ENCODE results near the gene LRRC1.

LRRC1 gene

GRCh38 chr6:53929041-53929820, 134.4 kb downstream of the LRRC1 start:
- ATAC-seq = no peak

GRCh38 chr6:53929821-53930120, 135.0 kb downstream of the LRRC1 start:
- ATAC-seq = no peak

GRCh38 chr6:53930330-53930729, 135.5 kb downstream of the LRRC1 start:
- no peak for ATAC-seq

GRCh38 chr6:53931086-53931485, 136.3 kb downstream of the LRRC1 start:
- ATAC-seq = no peak

GRCh38 chr6:53932516-53932915, 137.7 kb downstream of the LRRC1 start:
- ATAC-seq = no peak

- ATAC-seq = no peak
Observed at GRCh38 chr6:53934023-53934422, 139.2 kb downstream of the LRRC1 start.

- no peak for ATAC-seq
Observed at GRCh38 chr6:53937461-53937860, 142.7 kb downstream of the LRRC1 start.

- no peak for ATAC-seq
Observed at GRCh38 chr6:53938810-53939209, 144.0 kb downstream of the LRRC1 start.

- ATAC-seq = no peak
Observed at GRCh38 chr6:53939830-53940229, 145.0 kb downstream of the LRRC1 start.

GRCh38 chr6:53943395-53943794, 148.6 kb downstream of the LRRC1 start:
- ATAC-seq = no peak

GRCh38 chr6:53944091-53944490, 149.3 kb downstream of the LRRC1 start:
- no peak for ATAC-seq

- no peak for ATAC-seq
Observed at GRCh38 chr6:53944543-53944942, 149.7 kb downstream of the LRRC1 start.

- ATAC-seq = no peak
Observed at GRCh38 chr6:53945765-53946407, 151.1 kb downstream of the LRRC1 start.

- ATAC-seq = no peak
Observed at GRCh38 chr6:53947780-53948179, 153.0 kb downstream of the LRRC1 start.

- no peak for ATAC-seq
Observed at GRCh38 chr6:53951383-53951782, 156.6 kb downstream of the LRRC1 start.

GRCh38 chr6:53956068-53956711, 161.4 kb downstream of the LRRC1 start:
- ATAC-seq = peak in 1 of 2 donors; percentile 36

GRCh38 chr6:53956804-53957203, 162.0 kb downstream of the LRRC1 start:
- no peak for ATAC-seq

- ATAC-seq = no peak
Observed at GRCh38 chr6:53959717-53960116, 164.9 kb downstream of the LRRC1 start.

- ATAC-seq = no peak
Observed at GRCh38 chr6:53960311-53960710, 165.5 kb downstream of the LRRC1 start.

GRCh38 chr6:53961679-53962370, 167.0 kb downstream of the LRRC1 start:
- ATAC-seq = no peak

GRCh38 chr6:53962646-53963045, 167.8 kb downstream of the LRRC1 start:
- no peak for ATAC-seq

GRCh38 chr6:53967415-53967814, 172.6 kb downstream of the LRRC1 start:
- no peak for ATAC-seq
